GM12878 (cell line): ENCODE measurements around the gene BLCAP. TPM values are rescaled to one million over a fixed set of nuclear protein-coding genes. Genes with fewer than 3 reads are reported as not detected.

Source experiments
- BHLHE40 ChIP-seq, 2 experiments: fragments of 450-650 bp in 1 of 2; IDR thresholded peaks; 2 replicates each; pipeline ENCODE4 v1.6.1; 2011 to 2017; ENCODE audit warnings: low read depth in 2 of 2, borderline replicate concordance in 1 of 2, improper control_type of control experiment in 1 of 2, low read length in 1 of 2, mild to moderate bottlenecking in 1 of 2
- CBFB ChIP-seq: IDR thresholded peaks from 2 replicates; pipeline ENCODE4 v1.6.1; 2016; ENCODE audit warnings: antibody characterized with exemption, low read depth
- EGR1 ChIP-seq, 2 experiments: IDR thresholded peaks; 1 replicate in 1 of 2; 2 replicates in 1 of 2; pipeline ENCODE4 v1.6.1; 2011 to 2012; ENCODE audit warnings: low read depth in 2 of 2, low read length in 2 of 2, borderline replicate concordance in 1 of 2, mild to moderate bottlenecking in 1 of 2, moderate library complexity in 1 of 2
- FOXM1 ChIP-seq: IDR thresholded peaks from 2 replicates; pipeline ENCODE4 v1.6.1; 2012; ENCODE audit warnings: low read depth, mild to moderate bottlenecking, inconsistent platforms, low read length, moderate library complexity
- HCFC1 ChIP-seq: fragments of 150-350 bp; IDR thresholded peaks from 2 replicates; pipeline ENCODE4 v1.6.1; 2014; ENCODE audit warnings: low read length
- NBN ChIP-seq: fragments of 450-650 bp; IDR thresholded peaks from 2 replicates; pipeline ENCODE4 v1.6.1; 2016
- NFIC ChIP-seq: IDR thresholded peaks from 2 replicates; pipeline ENCODE4 v1.6.1; 2012; ENCODE audit warnings: low read depth, mild to moderate bottlenecking, inconsistent platforms, low read length, moderate library complexity
- NFYA ChIP-seq: IDR thresholded peaks from 2 replicates; pipeline ENCODE4 v1.6.1; 2011; ENCODE audit warnings: low read depth, mild to moderate bottlenecking, low read length, improper control_type of control experiment, borderline replicate concordance
- RFX5 ChIP-seq: IDR thresholded peaks from 2 replicates; pipeline ENCODE4 v1.6.1; 2011; ENCODE audit warnings: low read depth, low read length, improper control_type of control experiment
- WRNIP1 ChIP-seq: IDR thresholded peaks from 2 replicates; pipeline ENCODE4 v1.6.1; 2011; ENCODE audit warnings: low read depth, low read length, improper control_type of control experiment, borderline replicate concordance
- ZNF24 ChIP-seq: fragments of 450-650 bp; IDR thresholded peaks from 2 replicates; pipeline ENCODE4 v1.6.1; 2017; ENCODE audit warnings: antibody characterized with exemption, mild to moderate bottlenecking
- polyA plus RNA-seq, 11 experiments: library from polyadenylated mRNA; depleted of rRNA in 4 of 11; unstranded in 6 of 11; stranded (reverse) in 5 of 11; fragments of >200 nt; fragmentation: Nextera tagmentation in 4 of 11; fragmentation: Illumina TruSeq in 1 of 11; extraction: Ambion mirVana in 4 of 11; extraction: Trizol in 1 of 11; gene quantifications; 1 replicate in 1 of 11; 2 replicates in 10 of 11; pipeline versions ENCODE4 v1.2.1 to v1.2.3, GENCODE V29; 2011 to 2016; ENCODE audit warnings: inconsistent platforms in 2 of 11, missing spikeins in 2 of 11, low read depth in 1 of 11
- total RNA-seq, 4 experiments: library from RNA; depleted of rRNA in 3 of 4; stranded (reverse); fragments of >200 nt in 3 of 4; fragmentation: Illumina TruSeq in 1 of 4; extraction: Trizol in 1 of 4; gene quantifications; 2 replicates each; pipeline versions ENCODE4 v1.2.1 to v1.2.3, GENCODE V29; 2013 to 2021
- TF ChIP-seq, protein P1 (sequence below): fragments of 450-650 bp; IDR thresholded peaks from 2 replicates; pipeline ENCODE4 v1.6.1; 2017; ENCODE audit warnings: mild to moderate bottlenecking
- TF ChIP-seq, protein P2 (sequence below), 3 experiments: IDR thresholded peaks in 2 of 3; conservative IDR thresholded peaks in 1 of 3; 2 replicates each; pipeline ENCODE4 v1.5.1; 2011; ENCODE audit warnings: low read depth in 3 of 3, low read length in 3 of 3, mild to moderate bottlenecking in 3 of 3, control low read depth in 2 of 3, moderate library complexity in 2 of 3, inconsistent platforms in 1 of 3, mixed read lengths in 1 of 3; ENCODE audit not compliant: control insufficient read depth in 2 of 3, insufficient read depth in 1 of 3; ENCODE audit errors: extremely low read depth in 1 of 3
- TF ChIP-seq, protein P3 (sequence below): fragments of 450-650 bp; IDR thresholded peaks from 2 replicates; pipeline ENCODE4 v1.6.1; 2017; ENCODE audit warnings: mild to moderate bottlenecking, moderate library complexity
- TF ChIP-seq, protein P4 (sequence below): IDR thresholded peaks from 2 replicates; pipeline ENCODE4 v1.6.1; 2012; ENCODE audit warnings: low read length, inconsistent platforms
- TF ChIP-seq, protein P5 (sequence below): IDR thresholded peaks from 2 replicates; pipeline ENCODE4 v1.6.1; 2012; ENCODE audit warnings: low read depth, low read length, improper control_type of control experiment
- TF ChIP-seq, protein P6 (sequence below): IDR thresholded peaks from 2 replicates; pipeline ENCODE4 v1.6.1; 2012; ENCODE audit warnings: low read depth, low read length, improper control_type of control experiment

The BLCAP gene
- total and polyA plus RNA-seq, 10 of the 15 experiments (the other 5 are each of a cell fraction or from before 2014, with no cell fraction given): 24.6 to 62.3 (median 47.3) TPM

DNA sequence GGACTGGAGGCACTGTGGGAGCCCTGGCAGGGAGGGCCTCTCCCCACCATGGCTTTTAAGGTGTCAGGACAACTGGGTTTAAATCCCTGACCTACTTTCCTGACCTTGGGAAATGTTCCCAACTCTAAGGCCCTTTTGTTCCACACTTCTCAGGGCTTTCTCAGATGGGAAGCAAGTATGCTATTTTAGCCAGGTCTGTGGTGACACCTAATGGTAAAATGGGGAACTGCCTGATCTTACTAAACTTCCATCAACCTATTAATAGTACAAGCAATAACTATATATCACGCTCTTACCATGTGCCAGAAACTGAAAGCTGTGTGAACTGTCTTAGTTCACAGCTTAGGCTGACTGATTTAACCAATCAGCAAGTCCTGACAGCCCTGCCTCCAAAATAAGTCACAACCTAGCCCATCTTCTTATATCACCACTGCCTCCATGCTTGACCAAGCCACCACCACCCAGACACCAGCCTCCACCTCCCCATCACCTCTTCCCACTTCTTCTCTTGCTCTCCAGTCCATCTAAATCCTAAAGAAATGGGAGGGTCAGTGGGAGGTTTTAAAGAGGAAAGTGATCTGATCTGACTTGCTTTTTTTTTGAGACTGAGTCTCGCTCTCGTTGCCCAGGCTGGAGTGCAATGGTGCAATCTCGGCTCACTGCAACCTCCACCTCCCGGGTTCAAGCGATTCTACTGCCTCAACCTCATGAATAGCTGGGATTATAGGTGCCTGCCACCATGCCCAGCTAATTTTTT, 6.9 kb upstream of the BLCAP start (continued):
- TF ChIP-seq NFYA (no peak), EGR1 (IDR thresholded peaks at IDR 0.05; ENCODE audit: borderline replicate concordance in 1 of 2, low read depth in 2 of 2, low read length in 2 of 2) (no peak), CBFB (no peak), NFIC (no peak), HCFC1 (no peak), FOXM1 (no peak), ZNF24 (no peak), BHLHE40 (IDR thresholded peaks at IDR 0.05; ENCODE audit: borderline replicate concordance in 1 of 2, low read depth in 2 of 2, low read length in 1 of 2) (peak; percentile 67 to 72), WRNIP1 (no peak), RFX5 (no peak), NBN (0 out of 2 replicates have a peak, but pooled peaks have one; percentile 19)
- TF ChIP-seq, protein P1, sequence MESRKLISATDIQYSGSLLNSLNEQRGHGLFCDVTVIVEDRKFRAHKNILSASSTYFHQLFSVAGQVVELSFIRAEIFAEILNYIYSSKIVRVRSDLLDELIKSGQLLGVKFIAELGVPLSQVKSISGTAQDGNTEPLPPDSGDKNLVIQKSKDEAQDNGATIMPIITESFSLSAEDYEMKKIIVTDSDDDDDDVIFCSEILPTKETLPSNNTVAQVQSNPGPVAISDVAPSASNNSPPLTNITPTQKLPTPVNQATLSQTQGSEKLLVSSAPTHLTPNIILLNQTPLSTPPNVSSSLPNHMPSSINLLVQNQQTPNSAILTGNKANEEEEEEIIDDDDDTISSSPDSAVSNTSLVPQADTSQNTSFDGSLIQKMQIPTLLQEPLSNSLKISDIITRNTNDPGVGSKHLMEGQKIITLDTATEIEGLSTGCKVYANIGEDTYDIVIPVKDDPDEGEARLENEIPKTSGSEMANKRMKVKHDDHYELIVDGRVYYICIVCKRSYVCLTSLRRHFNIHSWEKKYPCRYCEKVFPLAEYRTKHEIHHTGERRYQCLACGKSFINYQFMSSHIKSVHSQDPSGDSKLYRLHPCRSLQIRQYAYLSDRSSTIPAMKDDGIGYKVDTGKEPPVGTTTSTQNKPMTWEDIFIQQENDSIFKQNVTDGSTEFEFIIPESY: no peak
- TF ChIP-seq, protein P2, sequence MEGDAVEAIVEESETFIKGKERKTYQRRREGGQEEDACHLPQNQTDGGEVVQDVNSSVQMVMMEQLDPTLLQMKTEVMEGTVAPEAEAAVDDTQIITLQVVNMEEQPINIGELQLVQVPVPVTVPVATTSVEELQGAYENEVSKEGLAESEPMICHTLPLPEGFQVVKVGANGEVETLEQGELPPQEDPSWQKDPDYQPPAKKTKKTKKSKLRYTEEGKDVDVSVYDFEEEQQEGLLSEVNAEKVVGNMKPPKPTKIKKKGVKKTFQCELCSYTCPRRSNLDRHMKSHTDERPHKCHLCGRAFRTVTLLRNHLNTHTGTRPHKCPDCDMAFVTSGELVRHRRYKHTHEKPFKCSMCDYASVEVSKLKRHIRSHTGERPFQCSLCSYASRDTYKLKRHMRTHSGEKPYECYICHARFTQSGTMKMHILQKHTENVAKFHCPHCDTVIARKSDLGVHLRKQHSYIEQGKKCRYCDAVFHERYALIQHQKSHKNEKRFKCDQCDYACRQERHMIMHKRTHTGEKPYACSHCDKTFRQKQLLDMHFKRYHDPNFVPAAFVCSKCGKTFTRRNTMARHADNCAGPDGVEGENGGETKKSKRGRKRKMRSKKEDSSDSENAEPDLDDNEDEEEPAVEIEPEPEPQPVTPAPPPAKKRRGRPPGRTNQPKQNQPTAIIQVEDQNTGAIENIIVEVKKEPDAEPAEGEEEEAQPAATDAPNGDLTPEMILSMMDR (IDR thresholded peaks at IDR 0.05 in 2 of 3, conservative IDR thresholded peaks at IDR 0.05 in 1 of 3; ENCODE audit: control insufficient read depth in 2 of 3, extremely low read depth in 1 of 3, insufficient read depth in 1 of 3, low read depth in 3 of 3, low read length in 3 of 3): peak; percentile 69 to 88 (median 77)
- TF ChIP-seq, protein P3, sequence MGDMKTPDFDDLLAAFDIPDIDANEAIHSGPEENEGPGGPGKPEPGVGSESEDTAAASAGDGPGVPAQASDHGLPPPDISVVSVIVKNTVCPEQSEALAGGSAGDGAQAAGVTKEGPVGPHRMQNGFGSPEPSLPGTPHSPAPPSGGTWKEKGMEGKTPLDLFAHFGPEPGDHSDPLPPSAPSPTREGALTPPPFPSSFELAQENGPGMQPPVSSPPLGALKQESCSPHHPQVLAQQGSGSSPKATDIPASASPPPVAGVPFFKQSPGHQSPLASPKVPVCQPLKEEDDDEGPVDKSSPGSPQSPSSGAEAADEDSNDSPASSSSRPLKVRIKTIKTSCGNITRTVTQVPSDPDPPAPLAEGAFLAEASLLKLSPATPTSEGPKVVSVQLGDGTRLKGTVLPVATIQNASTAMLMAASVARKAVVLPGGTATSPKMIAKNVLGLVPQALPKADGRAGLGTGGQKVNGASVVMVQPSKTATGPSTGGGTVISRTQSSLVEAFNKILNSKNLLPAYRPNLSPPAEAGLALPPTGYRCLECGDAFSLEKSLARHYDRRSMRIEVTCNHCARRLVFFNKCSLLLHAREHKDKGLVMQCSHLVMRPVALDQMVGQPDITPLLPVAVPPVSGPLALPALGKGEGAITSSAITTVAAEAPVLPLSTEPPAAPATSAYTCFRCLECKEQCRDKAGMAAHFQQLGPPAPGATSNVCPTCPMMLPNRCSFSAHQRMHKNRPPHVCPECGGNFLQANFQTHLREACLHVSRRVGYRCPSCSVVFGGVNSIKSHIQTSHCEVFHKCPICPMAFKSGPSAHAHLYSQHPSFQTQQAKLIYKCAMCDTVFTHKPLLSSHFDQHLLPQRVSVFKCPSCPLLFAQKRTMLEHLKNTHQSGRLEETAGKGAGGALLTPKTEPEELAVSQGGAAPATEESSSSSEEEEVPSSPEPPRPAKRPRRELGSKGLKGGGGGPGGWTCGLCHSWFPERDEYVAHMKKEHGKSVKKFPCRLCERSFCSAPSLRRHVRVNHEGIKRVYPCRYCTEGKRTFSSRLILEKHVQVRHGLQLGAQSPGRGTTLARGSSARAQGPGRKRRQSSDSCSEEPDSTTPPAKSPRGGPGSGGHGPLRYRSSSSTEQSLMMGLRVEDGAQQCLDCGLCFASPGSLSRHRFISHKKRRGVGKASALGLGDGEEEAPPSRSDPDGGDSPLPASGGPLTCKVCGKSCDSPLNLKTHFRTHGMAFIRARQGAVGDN: peak; percentile 99
- TF ChIP-seq, protein P4, sequence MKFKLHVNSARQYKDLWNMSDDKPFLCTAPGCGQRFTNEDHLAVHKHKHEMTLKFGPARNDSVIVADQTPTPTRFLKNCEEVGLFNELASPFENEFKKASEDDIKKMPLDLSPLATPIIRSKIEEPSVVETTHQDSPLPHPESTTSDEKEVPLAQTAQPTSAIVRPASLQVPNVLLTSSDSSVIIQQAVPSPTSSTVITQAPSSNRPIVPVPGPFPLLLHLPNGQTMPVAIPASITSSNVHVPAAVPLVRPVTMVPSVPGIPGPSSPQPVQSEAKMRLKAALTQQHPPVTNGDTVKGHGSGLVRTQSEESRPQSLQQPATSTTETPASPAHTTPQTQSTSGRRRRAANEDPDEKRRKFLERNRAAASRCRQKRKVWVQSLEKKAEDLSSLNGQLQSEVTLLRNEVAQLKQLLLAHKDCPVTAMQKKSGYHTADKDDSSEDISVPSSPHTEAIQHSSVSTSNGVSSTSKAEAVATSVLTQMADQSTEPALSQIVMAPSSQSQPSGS: no peak
- TF ChIP-seq, protein P5, sequence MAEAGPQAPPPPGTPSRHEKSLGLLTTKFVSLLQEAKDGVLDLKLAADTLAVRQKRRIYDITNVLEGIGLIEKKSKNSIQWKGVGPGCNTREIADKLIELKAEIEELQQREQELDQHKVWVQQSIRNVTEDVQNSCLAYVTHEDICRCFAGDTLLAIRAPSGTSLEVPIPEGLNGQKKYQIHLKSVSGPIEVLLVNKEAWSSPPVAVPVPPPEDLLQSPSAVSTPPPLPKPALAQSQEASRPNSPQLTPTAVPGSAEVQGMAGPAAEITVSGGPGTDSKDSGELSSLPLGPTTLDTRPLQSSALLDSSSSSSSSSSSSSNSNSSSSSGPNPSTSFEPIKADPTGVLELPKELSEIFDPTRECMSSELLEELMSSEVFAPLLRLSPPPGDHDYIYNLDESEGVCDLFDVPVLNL: no peak
- TF ChIP-seq, protein P6, sequence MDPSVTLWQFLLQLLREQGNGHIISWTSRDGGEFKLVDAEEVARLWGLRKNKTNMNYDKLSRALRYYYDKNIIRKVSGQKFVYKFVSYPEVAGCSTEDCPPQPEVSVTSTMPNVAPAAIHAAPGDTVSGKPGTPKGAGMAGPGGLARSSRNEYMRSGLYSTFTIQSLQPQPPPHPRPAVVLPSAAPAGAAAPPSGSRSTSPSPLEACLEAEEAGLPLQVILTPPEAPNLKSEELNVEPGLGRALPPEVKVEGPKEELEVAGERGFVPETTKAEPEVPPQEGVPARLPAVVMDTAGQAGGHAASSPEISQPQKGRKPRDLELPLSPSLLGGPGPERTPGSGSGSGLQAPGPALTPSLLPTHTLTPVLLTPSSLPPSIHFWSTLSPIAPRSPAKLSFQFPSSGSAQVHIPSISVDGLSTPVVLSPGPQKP: no peak
